ENCODE data around the gene VARS1.
"Not testable (repeated sequence)": the region's sequence is repeated elsewhere in the genome, so short reads cannot be mapped to it uniquely, and the experiment has no call there.

Gene VARS1

GRCh38 chr6:31794294-31794865 lies 1.2 kb downstream of the VARS1 start:
- no peak for DNase-seq (ENCODE audit: low read depth in 2 of 2)

- DNase-seq (ENCODE audit: low read depth in 2 of 2), result not testable (repeated sequence)
These were observed 1.7 kb downstream of the VARS1 start for GRCh38 chr6:31793927-31794245.

- DNase-seq (ENCODE audit: low read depth in 2 of 2), result no peak
These were observed 2.8 kb downstream of the VARS1 start for GRCh38 chr6:31792761-31793171.

GRCh38 chr6:31792090-31792374 lies 3.5 kb downstream of the VARS1 start:
- no peak for DNase-seq (ENCODE audit: low read depth in 2 of 2)

- no peak for DNase-seq (ENCODE audit: low read depth in 2 of 2)
These were observed 4.0 kb downstream of the VARS1 start for GRCh38 chr6:31791324-31792089.

- no peak for DNase-seq (ENCODE audit: low read depth in 2 of 2)
These were observed 10.1 kb downstream of the VARS1 start for GRCh38 chr6:31785475-31785874.

GRCh38 chr6:31784098-31784925 lies 11.2 kb downstream of the VARS1 start:
- DNase-seq (ENCODE audit: low read depth in 2 of 2), result no peak

- no peak for DNase-seq (ENCODE audit: low read depth in 2 of 2)
These were observed 13.3 kb downstream of the VARS1 start for GRCh38 chr6:31782126-31782855.

- DNase-seq (ENCODE audit: low read depth in 2 of 2), result no peak
These were observed 14.1 kb downstream of the VARS1 start for GRCh38 chr6:31781244-31782125.

- DNase-seq (ENCODE audit: low read depth in 2 of 2), result no peak
These were observed 14.9 kb downstream of the VARS1 start for GRCh38 chr6:31780507-31781243.

- DNase-seq (ENCODE audit: low read depth in 2 of 2), result no peak
These were observed 15.6 kb downstream of the VARS1 start for GRCh38 chr6:31779908-31780307.

- DNase-seq (ENCODE audit: low read depth in 2 of 2), result no peak
These were observed 16.3 kb downstream of the VARS1 start for GRCh38 chr6:31778999-31779885.

- no peak for DNase-seq (ENCODE audit: low read depth in 2 of 2)
These were observed 17.4 kb downstream of the VARS1 start for GRCh38 chr6:31778193-31778592.

- DNase-seq (ENCODE audit: low read depth in 2 of 2), result no peak
These were observed 17.9 kb downstream of the VARS1 start for GRCh38 chr6:31777667-31778050.

- DNase-seq (ENCODE audit: low read depth in 2 of 2), result peak; percentile 39 to 58
These were observed 18.4 kb downstream of the VARS1 start, which contains the start of gene VWA7 for GRCh38 chr6:31776989-31777666. Gene VWA7 (minus strand): TSS chr6:31777328. CDS start chr6:31776779, 549 bp downstream.

- no peak for DNase-seq (ENCODE audit: low read depth in 2 of 2)
These were observed 19.0 kb downstream of the VARS1 start for GRCh38 chr6:31776485-31776988.

GRCh38 chr6:31775633-31776484 lies 19.7 kb downstream of the VARS1 start:
- DNase-seq (ENCODE audit: low read depth in 2 of 2), result no peak

GRCh38 chr6:31775184-31775583 lies 20.4 kb downstream of the VARS1 start:
- DNase-seq (ENCODE audit: low read depth in 2 of 2), result no peak

Measured in stimulated activated CD4-positive, alpha-beta T cell treated with anti-CD3 and anti-CD28 coated beads, Interleukin-1b, Interleukin-23, amount 100 ng/mL, for 1 hour (primary cell).